IMR-90 (cell line): ENCODE results near the gene MAPRE2. TPM values are rescaled to one million over a fixed set of nuclear protein-coding genes. Genes with fewer than 3 reads are reported as not detected.

ENCODE experiments used
- ATAC-seq: fragments of 200-7000 bp; cut with Tn5 transposase; 2 replicates; pipeline ENCODE4 v1.9.1; 2020; ENCODE audit warnings: low read depth, mild to moderate bottlenecking, moderate library complexity
- BruUV-seq: library from RNA; stranded (reverse); fragments of 400-500 nt; replicated peaks from 2 replicates; lab custom pipeline; 2021; lab: Mats Ljungman, UMichigan
- CTCF ChIA-PET: fragments of 300-600 bp; formaldehyde crosslinking; extraction: SDS; loops from one replicate; lab custom pipeline; 2021; ENCODE audit warnings: antibody characterized with exemption; lab: Yijun Ruan, JAX
- POLR2A ChIA-PET: fragments of 300-600 bp; sonication (Branson Sonifier 250); formaldehyde crosslinking; loops from one replicate; lab custom pipeline; 2022; ENCODE audit warnings: antibody characterized with exemption; ENCODE audit not compliant: unreplicated experiment; lab: Charles Lee
- DNase-seq: peaks from one replicate; pipeline ENCODE4 v3.0.0; 2013
- H2AFZ ChIP-seq: replicated peaks from 2 replicates; pipeline ENCODE3; 2013; ENCODE audit warnings: low read length, mild to moderate bottlenecking; ENCODE audit not compliant: poor library complexity
- H2AK5ac ChIP-seq: 2 replicates; pipeline ENCODE4 v1.6.1; 2013; ENCODE audit warnings: low read depth, low read length, inconsistent platforms
- H2AK9ac ChIP-seq: replicated peaks from 2 replicates; pipeline ENCODE3; 2013; ENCODE audit warnings: mild to moderate bottlenecking, low read depth, low read length, moderate library complexity; ENCODE audit not compliant: poor library complexity
- H2BK120ac ChIP-seq: 2 replicates; pipeline ENCODE4 v1.6.1; 2013; ENCODE audit warnings: low read depth, low read length, inconsistent platforms
- H2BK15ac ChIP-seq: 3 replicates; pipeline ENCODE4 v1.6.1; 2013; ENCODE audit warnings: low read depth, low read length, inconsistent platforms
- H2BK20ac ChIP-seq: 2 replicates; pipeline ENCODE4 v1.6.1; 2013; ENCODE audit warnings: low read depth, mild to moderate bottlenecking, inconsistent platforms, low read length, moderate library complexity
- H2BK5ac ChIP-seq: 2 replicates; pipeline ENCODE4 v1.6.1; 2013; ENCODE audit warnings: mild to moderate bottlenecking, low read depth, low read length, inconsistent platforms; ENCODE audit not compliant: poor library complexity, severe bottlenecking
- H3K14ac ChIP-seq: replicated peaks from 2 replicates; pipeline ENCODE4 v1.6.1; 2013; ENCODE audit warnings: low read depth, low read length, inconsistent platforms
- H3K18ac ChIP-seq: 2 replicates; pipeline ENCODE4 v1.6.1; 2013; ENCODE audit warnings: low read depth, low read length, control low read depth
- H3K23ac ChIP-seq: 2 replicates; pipeline ENCODE4 v1.6.1; 2013; ENCODE audit warnings: low read depth, low read length, inconsistent platforms
- H3K27ac ChIP-seq: 2 replicates; pipeline ENCODE4 v1.5.1; 2013; ENCODE audit warnings: mild to moderate bottlenecking, control low read depth, low read length; ENCODE audit not compliant: insufficient read depth
- H3K27me3 ChIP-seq: 2 replicates; pipeline ENCODE4 v1.6.1; 2013; ENCODE audit warnings: low read length; ENCODE audit not compliant: control insufficient read depth, insufficient read depth
- H3K36me3 ChIP-seq: 2 replicates; pipeline ENCODE4 v1.6.1; 2013; ENCODE audit warnings: low read length, mixed read lengths; ENCODE audit not compliant: control insufficient read depth, insufficient read depth
- H3K4ac ChIP-seq: 2 replicates; pipeline ENCODE4 v1.6.1; 2013; ENCODE audit warnings: low read depth, low read length, inconsistent platforms
- H3K4me1 ChIP-seq: 2 replicates; pipeline ENCODE4 v1.6.1; 2013; ENCODE audit warnings: low read length, mixed read lengths; ENCODE audit not compliant: control insufficient read depth, insufficient read depth
- H3K4me2 ChIP-seq: 2 replicates; pipeline ENCODE4 v1.6.1; 2013; ENCODE audit warnings: low read depth, mild to moderate bottlenecking, control low read depth, low read length, moderate library complexity
- H3K4me3 ChIP-seq: 2 replicates; pipeline ENCODE4 v1.5.1; 2013; ENCODE audit warnings: low read depth, mild to moderate bottlenecking, control low read depth, low read length, moderate library complexity; ENCODE audit not compliant: insufficient read depth
- H3K56ac ChIP-seq: 2 replicates; pipeline ENCODE4 v1.6.1; 2013; ENCODE audit warnings: low read length, inconsistent platforms; ENCODE audit not compliant: insufficient read depth; ENCODE audit errors: extremely low read depth
- H3K79me1 ChIP-seq, 2 experiments: 2 replicates each; pipeline ENCODE4 v1.6.1; 2013; ENCODE audit warnings: low read length in 2 of 2, inconsistent platforms in 1 of 2, low read depth in 1 of 2
- H3K9ac ChIP-seq: 2 replicates; pipeline ENCODE4 v1.6.1; 2013; ENCODE audit warnings: low read depth, low read length, control low read depth
- H3K9me1 ChIP-seq: 2 replicates; pipeline ENCODE4 v1.6.1; 2013; ENCODE audit warnings: low read length, inconsistent platforms; ENCODE audit not compliant: insufficient read depth
- H3K9me3 ChIP-seq: 2 replicates; pipeline ENCODE4 v1.6.1; 2013; ENCODE audit warnings: low read length; ENCODE audit not compliant: control insufficient read depth, insufficient read depth
- H4K20me1 ChIP-seq: 2 replicates; pipeline ENCODE4 v1.6.1; 2013; ENCODE audit warnings: low read length, inconsistent platforms; ENCODE audit not compliant: insufficient read depth
- H4K5ac ChIP-seq: 2 replicates; pipeline ENCODE4 v1.6.1; 2013; ENCODE audit warnings: mild to moderate bottlenecking, low read depth, low read length, control low read depth
- H4K8ac ChIP-seq, 2 experiments: 2 replicates each; pipeline ENCODE4 v1.6.1; 2013; ENCODE audit warnings: low read depth in 2 of 2, low read length in 2 of 2, control low read depth in 1 of 2, inconsistent platforms in 1 of 2
- H4K91ac ChIP-seq: 2 replicates; pipeline ENCODE4 v1.6.1; 2013; ENCODE audit warnings: low read depth, low read length, inconsistent platforms; ENCODE audit not compliant: insufficient read depth
- ELK1 ChIP-seq: fragments of 150-350 bp; IDR thresholded peaks from 2 replicates; pipeline ENCODE4 v1.6.1; 2016; ENCODE audit warnings: low read depth, mild to moderate bottlenecking, low read length, moderate library complexity, borderline replicate concordance
- MAFK ChIP-seq: IDR thresholded peaks from 2 replicates; pipeline ENCODE4 v1.6.1; 2012; ENCODE audit warnings: low read depth, low read length, improper control_type of control experiment
- MAZ ChIP-seq: IDR thresholded peaks from 2 replicates; pipeline ENCODE4 v1.6.1; 2012; ENCODE audit warnings: low read depth, mild to moderate bottlenecking, low read length, improper control_type of control experiment, moderate library complexity, borderline replicate concordance
- RAD21 ChIP-seq: IDR thresholded peaks from 2 replicates; pipeline ENCODE4 v1.6.1; 2012; ENCODE audit warnings: low read length, improper control_type of control experiment
- WGBS, 2 experiments: methylation state at CpG; one replicate each; pipeline versions ENCODE4 v1.1.5 to v1.1.7; 2013; ENCODE audit warnings: missing lambda C conversion rate in 2 of 2; ENCODE audit not compliant: insufficient read length in 1 of 2; ENCODE audit errors: extremely low coverage in 2 of 2; 5-methylcytosine and 5-hydroxymethylcytosine counted together
- dilution Hi-C: fragments of 300-500 bp; cut with HindIII; formaldehyde crosslinking; loops from one replicate; pipeline ENCODE4 v1.14.3; 2018; ENCODE audit warnings: low sequenced_read_pairs; ENCODE audit not compliant: unreplicated experiment
- in situ Hi-C: fragments of 300-500 bp; cut with MboI; formaldehyde crosslinking; loops from 3 replicates; pipeline ENCODE4 v1.14.3; 2019; ENCODE audit warnings: low sequenced_read_pairs, inconsistent platforms, mixed read lengths
- intact Hi-C: fragments of 100-400 bp; cut with micrococcal nuclease; formaldehyde crosslinking; loops from 2 replicates; pipeline ENCODE4 v1.10.0; 2022
- polyA plus RNA-seq, 3 experiments: library from polyadenylated mRNA; depleted of rRNA; stranded (reverse); fragments of >200 nt; gene quantifications; 2 replicates each; pipeline ENCODE4 v1.2.3, GENCODE V29; 2012; ENCODE audit warnings: low replicate concordance in 1 of 3
- total RNA-seq: library from RNA; depleted of rRNA; stranded (reverse); fragments of >200 nt; gene quantifications from 2 replicates; pipeline ENCODE4 v1.2.3, GENCODE V29; 2012

MAPRE2 gene
- total and polyA plus RNA-seq, 2 of the 4 experiments (the other 2 are of a cell fraction) = 19.6 to 23.8 TPM

GRCh38 chr18:35153609-35154272 is 112.5 kb downstream of the MAPRE2 start:
- in situ Hi-C loops (no loop called here), intact Hi-C loops (loop anchor here (10.0 kb wide), 1 partner anchor 61 kb away; no protein-coding TSS in a partner anchor), dilution Hi-C loops (no loop called here)
- no peak overlapping the region for H2BK15ac ChIP-seq
- no peaks in the 10 kb centered on the region for H4K20me1 ChIP-seq
- no peak overlapping the region for H3K27ac ChIP-seq
- H4K5ac ChIP-seq = no peak overlapping the region
- no peak overlapping the region for H2AK9ac ChIP-seq
- POLR2A ChIA-PET = no interaction called here
- CTCF ChIA-PET = no interaction called here
- no peaks in the 10 kb centered on the region for H3K9me3 ChIP-seq
- no peak overlapping the region for H2BK120ac ChIP-seq
- WGBS, 2 experiments = no CpG with 5 or more reads among the region's 12 CpGs
- no peak overlapping the region for H2BK5ac ChIP-seq
- no peak overlapping the region for H4K8ac ChIP-seq
- H3K18ac ChIP-seq = no peak overlapping the region
- no peak overlapping the region for H3K4me2 ChIP-seq
- no peak overlapping the region for H3K4ac ChIP-seq
- H3K56ac ChIP-seq = no peak overlapping the region
- H2AFZ ChIP-seq = no peak overlapping the region
- peaks cover 5% of the 10 kb centered on the region; the same call in 1 of the 2 replicates for H3K4me1 ChIP-seq
- no peak overlapping the region for H3K4me3 ChIP-seq
- no peaks in the 10 kb centered on the region for H3K36me3 ChIP-seq
- H3K79me1 ChIP-seq = no peaks in the 10 kb centered on the region
- no peak overlapping the region for H2BK20ac ChIP-seq
- H4K91ac ChIP-seq = no peak overlapping the region
- no peak overlapping the region for H2AK5ac ChIP-seq
- DNase-seq (no peak), ATAC-seq (no peak)
- TF ChIP-seq MAZ (no peak), ELK1 (no peak), RAD21 (no peak), MAFK (no peak)
- no peak overlapping the region for H3K14ac ChIP-seq
- H3K9ac ChIP-seq = no peak overlapping the region
- no TSS peak for BruUV-seq
- peaks cover 2% of the 10 kb centered on the region; the same call in 1 of the 2 replicates for H3K27me3 ChIP-seq
- H3K9me1 ChIP-seq = no peaks in the 10 kb centered on the region
- H3K23ac ChIP-seq = no peak overlapping the region
